HG03460 (cell line): ENCODE results near the gene ADAM15.
A peak's percentile ranks its signal among the peaks of the same experiment; 100 is the strongest.

Source experiments
- ATAC-seq: cut with Tn5 transposase; IDR thresholded peaks from one replicate; pipeline ENCODE4 v1.9.1; 2021; ENCODE audit not compliant: unreplicated experiment

Gene ADAM15

GRCh38 chr1:155084722-155085503 lies 33.8 kb downstream of the ADAM15 start:
- peak; percentile 72 for ATAC-seq

GRCh38 chr1:155085504-155086127 lies 34.5 kb downstream of the ADAM15 start:
- ATAC-seq, result no peak

GRCh38 chr1:155086128-155086741 lies 35.1 kb downstream of the ADAM15 start:
- no peak for ATAC-seq

GRCh38 chr1:155086856-155087535 lies 35.9 kb downstream of the ADAM15 start:
- no peak for ATAC-seq

GRCh38 chr1:155091071-155092051 lies 40.2 kb downstream of the ADAM15 start:
- no peak for ATAC-seq

- ATAC-seq, result no peak
Measured at GRCh38 chr1:155092131-155092530, 41.0 kb downstream of the ADAM15 start.

GRCh38 chr1:155092641-155093040 lies 41.5 kb downstream of the ADAM15 start:
- ATAC-seq, result no peak

GRCh38 chr1:155093911-155094621 lies 43.0 kb downstream of the ADAM15 start:
- ATAC-seq, result no peak

GRCh38 chr1:155094622-155094948 lies 43.5 kb downstream of the ADAM15 start:
- ATAC-seq, result no peak

- ATAC-seq, result no peak
Measured at GRCh38 chr1:155099331-155099730, 48.2 kb downstream of the ADAM15 start.

GRCh38 chr1:155103325-155103724 lies 52.2 kb downstream of the ADAM15 start:
- ATAC-seq, result no peak

GRCh38 chr1:155104605-155105534 lies 53.8 kb downstream of the ADAM15 start:
- no peak for ATAC-seq

GRCh38 chr1:155105604-155106011 lies 54.5 kb downstream of the ADAM15 start:
- ATAC-seq, result no peak

- ATAC-seq, result no peak
Measured at GRCh38 chr1:155106862-155107261, 55.7 kb downstream of the ADAM15 start.

GRCh38 chr1:155107309-155108264 lies 56.5 kb downstream of the ADAM15 start:
- no peak for ATAC-seq

GRCh38 chr1:155108296-155108695 lies 57.2 kb downstream of the ADAM15 start:
- no peak for ATAC-seq

GRCh38 chr1:155110381-155110780 lies 59.3 kb downstream of the ADAM15 start:
- ATAC-seq, result no peak

- no peak for ATAC-seq
Measured at GRCh38 chr1:155110826-155111225, 59.7 kb downstream of the ADAM15 start.
